ENCODE data around the gene KCNMB2. TPM values are rescaled to one million over a fixed set of nuclear protein-coding genes. Genes with fewer than 3 reads are reported as not detected.

Gene KCNMB2
- total RNA-seq, 1 donor from 2014 or later: 1.2 TPM

DNA sequence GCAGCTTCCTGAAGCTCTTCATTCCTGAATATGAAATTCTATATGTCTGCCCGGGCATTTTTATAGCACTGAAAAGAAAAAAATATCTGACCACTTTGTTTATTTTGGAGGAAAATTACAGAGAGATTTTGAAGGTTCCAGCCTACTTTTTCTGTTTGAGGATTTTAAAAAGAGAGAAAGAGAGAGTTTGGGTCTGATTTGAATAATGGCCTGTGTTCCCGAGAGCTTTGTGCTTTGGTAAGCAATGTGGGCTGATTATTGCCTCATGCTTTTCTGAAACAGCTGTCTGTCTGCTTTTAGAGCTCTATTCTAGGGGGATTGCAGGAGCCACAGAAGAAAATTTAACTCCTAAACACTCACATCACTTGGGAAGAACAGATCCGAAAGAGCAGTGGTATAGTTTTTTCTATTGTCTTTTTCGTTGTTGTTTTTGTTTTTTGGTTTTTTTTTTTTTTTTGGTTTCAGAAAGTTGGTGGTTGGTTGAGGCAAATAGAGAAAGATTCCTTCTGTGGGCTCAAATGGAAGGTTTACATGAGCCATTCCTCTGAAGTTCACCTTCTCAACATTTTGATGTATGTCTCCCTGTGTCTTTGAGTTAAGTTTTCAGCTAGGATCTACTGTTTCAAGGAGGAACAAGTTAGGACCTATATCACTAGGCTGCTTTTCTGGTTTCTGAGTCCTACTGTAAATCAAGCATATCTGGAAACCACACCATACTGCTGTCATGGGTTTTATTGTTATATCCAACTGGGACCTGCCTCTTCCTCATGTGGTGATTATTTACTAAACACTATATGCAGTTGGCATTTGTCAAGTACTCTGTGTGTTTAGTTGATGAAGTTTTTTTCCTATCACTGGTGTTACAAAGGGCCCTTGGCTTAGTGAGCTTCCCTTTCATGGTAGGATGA, 178.9 kb downstream of the KCNMB2 start:
- Histone ChIP-seq H3K4me1 (no peaks in the 10 kb centered on the region), H3K4me3 (no peak overlapping the region), H3K27ac (no peak overlapping the region), H3K36me3 (no peaks in the 10 kb centered on the region), H3K27me3 (no peaks in the 10 kb centered on the region), H3K9me3 (no peaks in the 10 kb centered on the region)
- intact Hi-C loops (cut with DNase I): no loop called here
- TF ChIP-seq CTCF (IDR thresholded peaks at IDR 0.05): no peak
- no peak for DNase-seq
- no peak for ATAC-seq

DNA sequence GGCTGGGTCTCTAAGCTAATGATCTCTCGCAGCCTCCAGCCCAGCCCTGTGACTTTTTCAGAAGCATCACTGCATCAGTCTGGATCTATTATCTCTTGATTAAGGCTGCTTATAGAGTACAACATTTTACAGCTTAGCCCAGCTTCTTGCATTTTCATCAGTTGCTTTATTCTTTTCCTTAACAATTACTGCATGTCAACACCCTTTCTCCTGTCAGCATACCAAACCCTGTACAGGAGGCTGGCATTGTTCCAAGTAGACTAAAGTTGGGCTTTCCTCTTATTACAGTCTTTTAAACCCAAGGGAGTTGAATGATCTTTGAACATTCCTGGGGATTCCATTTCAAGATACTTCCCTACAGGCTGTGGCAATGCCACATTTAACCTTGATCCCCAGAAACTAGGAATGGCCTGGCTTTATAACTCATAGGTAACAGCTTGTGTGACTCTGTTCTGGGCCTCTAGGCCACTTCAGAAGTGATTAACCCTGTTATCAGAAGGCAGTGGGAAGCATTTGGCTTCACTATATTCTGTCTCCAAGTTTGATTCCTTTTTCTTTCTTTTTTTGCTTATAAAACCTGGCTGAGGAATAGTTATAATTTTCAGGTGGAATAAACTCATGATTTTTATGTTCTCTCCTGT, 182.9 kb downstream of the KCNMB2 start:
- no peak for DNase-seq
- ATAC-seq: no peak

GRCh38 chr3:178732824-178733223, 196.6 kb downstream of the KCNMB2 start:
- ATAC-seq (no peak), DNase-seq (no peak)
- Histone ChIP-seq H3K4me1 (no peaks in the 10 kb centered on the region), H3K4me3 (no peak overlapping the region), H3K27ac (no peak overlapping the region), H3K27me3 (no peaks in the 10 kb centered on the region), H3K9me3 (no peaks in the 10 kb centered on the region), H3K36me3 (no peaks in the 10 kb centered on the region)
- intact Hi-C loops (cut with DNase I): no loop called here
- no peak for TF ChIP-seq CTCF (IDR thresholded peaks at IDR 0.05)

More for the DNA sequence above, 182.9 kb downstream of the KCNMB2 start:
- Histone ChIP-seq H3K9me3 (no peaks in the 10 kb centered on the region), H3K4me3 (no peak overlapping the region), H3K36me3 (no peaks in the 10 kb centered on the region), H3K27me3 (no peaks in the 10 kb centered on the region), H3K27ac (no peak overlapping the region), H3K4me1 (no peaks in the 10 kb centered on the region)
- TF ChIP-seq CTCF (IDR thresholded peaks at IDR 0.05): no peak
- intact Hi-C loops (cut with DNase I): no loop called here

- no peak for TF ChIP-seq CTCF (IDR thresholded peaks at IDR 0.05)
- Histone ChIP-seq H3K36me3 (no peaks in the 10 kb centered on the region), H3K4me3 (no peak overlapping the region), H3K27ac (no peak overlapping the region), H3K9me3 (no peaks in the 10 kb centered on the region), H3K27me3 (no peaks in the 10 kb centered on the region), H3K4me1 (no peaks in the 10 kb centered on the region)
- DNase-seq: no peak
- no peak for ATAC-seq
- intact Hi-C loops (cut with DNase I): no loop called here
These were observed 198.9 kb downstream of the KCNMB2 start for GRCh38 chr3:178735032-178735674.

GRCh38 chr3:178736300-178736699, 200.1 kb downstream of the KCNMB2 start:
- no peak overlapping the region for H3K4me3 ChIP-seq
- no peak overlapping the region for H3K27ac ChIP-seq
- DNase-seq (no peak), ATAC-seq (peak; percentile 34)
- intact Hi-C loops (cut with DNase I): no loop called here
- no peak for TF ChIP-seq CTCF (IDR thresholded peaks at IDR 0.05)
- no peaks in the 10 kb centered on the region for H3K36me3 ChIP-seq
- H3K4me1 ChIP-seq: no peaks in the 10 kb centered on the region
- H3K9me3 ChIP-seq: no peaks in the 10 kb centered on the region
- H3K27me3 ChIP-seq: no peaks in the 10 kb centered on the region

Data from upper lobe of right lung (tissue), 1 donor.